Subcutaneous abdominal adipose tissue (tissue), 5 donors: ENCODE measurements around the gene SHANK2.

Source experiments
- H3K27ac ChIP-seq: one replicate; pipeline ENCODE4 v1.7.0; 2013; ENCODE audit warnings: low read depth, mild to moderate bottlenecking, inconsistent platforms, low read length, moderate library complexity
- H3K27me3 ChIP-seq, 5 donors: one replicate each; pipeline ENCODE4 v1.7.0; 2013; ENCODE audit warnings: low read length in 5 of 5, inconsistent platforms in 1 of 5; ENCODE audit not compliant: control insufficient read depth in 5 of 5, insufficient read depth in 4 of 5
- H3K36me3 ChIP-seq, 5 donors: one replicate each; pipeline ENCODE4 v1.7.0; 2013; ENCODE audit warnings: low read length in 5 of 5; ENCODE audit not compliant: control insufficient read depth in 5 of 5, insufficient read depth in 5 of 5
- H3K4me1 ChIP-seq, 5 donors: one replicate each; pipeline ENCODE4 v1.7.0; 2013; ENCODE audit warnings: low read length in 5 of 5, mild to moderate bottlenecking in 3 of 5, moderate library complexity in 1 of 5; ENCODE audit not compliant: control insufficient read depth in 5 of 5, insufficient read depth in 5 of 5
- H3K4me3 ChIP-seq, 5 donors: one replicate each; pipeline ENCODE4 v1.7.0; 2013; ENCODE audit warnings: low read length in 5 of 5, low read depth in 1 of 5
- H3K9ac ChIP-seq, 5 donors: one replicate each; pipeline ENCODE4 v1.7.0; 2013; ENCODE audit warnings: low read length in 5 of 5, mild to moderate bottlenecking in 4 of 5, moderate library complexity in 3 of 5
- H3K9me3 ChIP-seq, 5 donors: one replicate each; pipeline ENCODE4 v1.7.0; 2013; ENCODE audit warnings: low read length in 5 of 5; ENCODE audit not compliant: control insufficient read depth in 5 of 5
- donor health status: healthy.
- donor health status: healthy.
- donor health status: healthy.
- donor health status: healthy.
- donor health status: healthy.

SHANK2 gene

GRCh38 chr11:71245601-71246391 lies 6.6 kb downstream of the SHANK2 start:
- no peak overlapping the region for H3K4me3 ChIP-seq
- H3K9ac ChIP-seq: no peak overlapping the region
- no peak overlapping the region for H3K27ac ChIP-seq
- peaks cover 27 to 50% (median 38%) of the 10 kb centered on the region in 5 donors for H3K27me3 ChIP-seq
- no peaks in the 10 kb centered on the region for H3K9me3 ChIP-seq
- H3K36me3 ChIP-seq: no peaks in the 10 kb centered on the region
- peaks cover 8 to 20% (median 13%) of the 10 kb centered on the region in 5 donors for H3K4me1 ChIP-seq

- Histone ChIP-seq H3K9me3 (no peaks in the 10 kb centered on the region), H3K27me3 (peaks cover 12 to 44% (median 30%) of the 10 kb centered on the region in 5 donors), H3K4me1 (peaks cover 10 to 21% (median 16%) of the 10 kb centered on the region in 5 donors)
Measured at GRCh38 chr11:71244116-71244810, 8.1 kb downstream of the SHANK2 start.

GRCh38 chr11:71242391-71242790 lies 10.0 kb downstream of the SHANK2 start:
- Histone ChIP-seq H3K36me3 (no peaks in the 10 kb centered on the region), H3K9ac (no peak overlapping the region), H3K4me3 (no peak overlapping the region), H3K4me1 (peaks cover 10 to 16% (median 11%) of the 10 kb centered on the region in 5 donors), H3K27ac (no peak overlapping the region), H3K9me3 (no peaks in the 10 kb centered on the region), H3K27me3 (peaks cover 8 to 32% (median 18%) of the 10 kb centered on the region in 5 donors)

More at GRCh38 chr11:71244116-71244810, 8.1 kb downstream of the SHANK2 start:
- Histone ChIP-seq H3K4me3 (no peak overlapping the region), H3K9ac (no peak overlapping the region), H3K36me3 (no peaks in the 10 kb centered on the region), H3K27ac (no peak overlapping the region)

GRCh38 chr11:71241721-71242259 lies 10.6 kb downstream of the SHANK2 start:
- Histone ChIP-seq H3K9me3 (no peaks in the 10 kb centered on the region), H3K36me3 (no peaks in the 10 kb centered on the region), H3K27ac (peak overlapping the region; percentile 47), H3K9ac (peak overlapping the region in 1 of 5 donors; percentile 79), H3K4me3 (peak overlapping the region in 3 of 5 donors; percentile 9 to 42 (median 29)), H3K27me3 (peaks cover 8 to 32% (median 18%) of the 10 kb centered on the region in 5 donors), H3K4me1 (peaks cover 10 to 16% (median 11%) of the 10 kb centered on the region in 5 donors)

- Histone ChIP-seq H3K9me3 (no peaks in the 10 kb centered on the region), H3K4me3 (peak overlapping the region; percentile 9 to 42 (median 29)), H3K9ac (peak overlapping the region in 2 of 5 donors; percentile 14 to 79), H3K27me3 (peaks cover 8 to 26% (median 13%) of the 10 kb centered on the region in 5 donors), H3K36me3 (no peaks in the 10 kb centered on the region), H3K27ac (peak overlapping the region; percentile 52), H3K4me1 (peaks cover 10 to 16% (median 11%) of the 10 kb centered on the region in 5 donors)
Measured at GRCh38 chr11:71240865-71241691, 11.3 kb downstream of the SHANK2 start.

- H3K9me3 ChIP-seq: no peaks in the 10 kb centered on the region
- H3K27me3 ChIP-seq: peaks cover 6 to 27% (median 9%) of the 10 kb centered on the region in 5 donors
- no peak overlapping the region for H3K9ac ChIP-seq
- no peaks in the 10 kb centered on the region for H3K36me3 ChIP-seq
- H3K4me3 ChIP-seq: peak overlapping the region in 2 of 5 donors; percentile 18 to 34
- peaks cover 10 to 16% (median 11%) of the 10 kb centered on the region in 5 donors for H3K4me1 ChIP-seq
- peak overlapping the region; percentile 52 for H3K27ac ChIP-seq
Measured at GRCh38 chr11:71240061-71240690, 12.2 kb downstream of the SHANK2 start.

GRCh38 chr11:71239581-71239980 lies 12.8 kb downstream of the SHANK2 start:
- Histone ChIP-seq H3K36me3 (no peaks in the 10 kb centered on the region), H3K27ac (no peak overlapping the region), H3K9ac (no peak overlapping the region), H3K9me3 (no peaks in the 10 kb centered on the region), H3K4me1 (peaks cover 10 to 16% (median 11%) of the 10 kb centered on the region in 5 donors), H3K27me3 (peaks cover 6 to 27% (median 14%) of the 10 kb centered on the region in 5 donors), H3K4me3 (no peak overlapping the region)

GRCh38 chr11:71238941-71239340 lies 13.4 kb downstream of the SHANK2 start:
- Histone ChIP-seq H3K4me1 (peaks cover 10 to 16% (median 11%) of the 10 kb centered on the region in 5 donors), H3K27me3 (peaks cover 6 to 22% (median 16%) of the 10 kb centered on the region in 5 donors), H3K9ac (no peak overlapping the region), H3K4me3 (no peak overlapping the region), H3K9me3 (no peaks in the 10 kb centered on the region), H3K36me3 (no peaks in the 10 kb centered on the region), H3K27ac (no peak overlapping the region)

GRCh38 chr11:71238285-71238875 lies 14.0 kb downstream of the SHANK2 start:
- H3K36me3 ChIP-seq: no peaks in the 10 kb centered on the region
- no peaks in the 10 kb centered on the region for H3K9me3 ChIP-seq
- H3K27ac ChIP-seq: no peak overlapping the region
- H3K4me1 ChIP-seq: peaks cover 10 to 16% (median 11%) of the 10 kb centered on the region in 5 donors
- peaks cover 6 to 22% (median 16%) of the 10 kb centered on the region in 5 donors for H3K27me3 ChIP-seq
- H3K4me3 ChIP-seq: no peak overlapping the region
- no peak overlapping the region for H3K9ac ChIP-seq
